Ectodermal cell (in vitro differentiated cells): ENCODE measurements around the gene LYZL2.
"Not testable (repeated sequence)": the region's sequence is repeated elsewhere in the genome, so short reads cannot be mapped to it uniquely, and the experiment has no call there.

ENCODE experiments used
- H3K27ac ChIP-seq: 2 replicates; pipeline ENCODE4 v1.7.0; 2013; ENCODE audit warnings: mild to moderate bottlenecking, low read depth, low read length; ENCODE audit not compliant: insufficient read depth, poor library complexity, severe bottlenecking
- H3K27me3 ChIP-seq: 2 replicates; pipeline ENCODE4 v1.7.0; 2013; ENCODE audit warnings: mild to moderate bottlenecking, low read length; ENCODE audit not compliant: insufficient read depth, control insufficient read depth, poor library complexity, severe bottlenecking
- H3K36me3 ChIP-seq: one replicate; pipeline ENCODE4 v1.7.0; 2013; ENCODE audit warnings: low read length; ENCODE audit not compliant: control insufficient read depth, insufficient read depth
- H3K4me1 ChIP-seq: one replicate; pipeline ENCODE4 v1.7.0; 2013; ENCODE audit warnings: low read length; ENCODE audit not compliant: control insufficient read depth, insufficient read depth
- H3K4me3 ChIP-seq: 2 replicates; pipeline ENCODE4 v1.7.0; 2013; ENCODE audit warnings: low read depth, low read length, control low read depth; ENCODE audit not compliant: insufficient read depth
- H3K9me3 ChIP-seq: 2 replicates; pipeline ENCODE4 v1.7.0; 2013; ENCODE audit warnings: mild to moderate bottlenecking, low read length, moderate library complexity; ENCODE audit not compliant: control insufficient read depth
- WGBS, 2 experiments: methylation state at CpG; one replicate each; pipeline ENCODE4 v1.1.7; 2013; ENCODE audit warnings: missing lambda C conversion rate in 2 of 2; 5-methylcytosine and 5-hydroxymethylcytosine counted together

LYZL2 gene

DNA sequence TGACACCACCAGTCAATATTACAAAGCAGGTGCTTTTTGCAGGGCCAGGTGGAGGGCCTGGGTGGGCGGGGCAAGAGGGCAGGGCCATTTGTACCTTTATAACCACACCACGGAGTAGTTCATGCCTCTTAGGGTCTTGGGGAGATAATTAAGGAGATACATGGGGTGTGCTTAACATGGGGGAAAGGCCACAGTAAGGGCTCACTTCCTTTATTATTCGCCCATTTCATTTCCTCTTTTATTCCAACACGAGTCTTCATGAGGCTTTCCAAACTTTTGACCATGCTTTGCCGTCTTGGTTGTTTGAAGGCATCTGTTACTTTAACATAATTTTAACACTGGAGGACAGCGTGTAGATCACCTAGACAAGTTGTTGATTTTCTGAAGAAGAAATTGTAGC lies 33.3 kb upstream of the LYZL2 start:
- no peaks in the 10 kb centered on the region for H3K9me3 ChIP-seq
- H3K36me3 ChIP-seq = no peaks in the 10 kb centered on the region
- no peaks in the 10 kb centered on the region for H3K27me3 ChIP-seq
- H3K27ac ChIP-seq = no peak overlapping the region
- 90 to 94% methylated on average over 6 of the region's 6 CpGs for WGBS, 2 experiments
- no peak overlapping the region for H3K4me3 ChIP-seq
- H3K4me1 ChIP-seq = no peaks in the 10 kb centered on the region

DNA sequence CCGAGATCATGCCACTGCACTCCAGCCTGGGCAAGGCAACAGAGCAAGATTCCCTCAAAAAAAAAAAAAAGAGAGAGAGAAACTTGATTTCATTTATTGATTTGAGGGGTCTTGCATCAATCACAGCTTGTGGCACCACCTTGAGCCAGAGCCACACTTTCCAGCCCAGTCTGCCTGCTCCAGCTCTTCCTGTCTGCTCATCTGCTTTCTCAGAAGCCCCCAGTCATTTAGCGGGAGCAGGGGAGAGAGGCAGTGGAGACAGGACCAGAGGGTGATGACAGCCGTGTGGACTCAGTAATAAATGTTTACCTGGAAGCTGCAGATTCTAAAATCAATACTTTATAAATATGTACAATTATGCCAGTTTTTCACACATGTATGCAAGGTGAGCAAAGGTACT lies 30.8 kb upstream of the LYZL2 start:
- H3K4me1 ChIP-seq, H3K27me3 ChIP-seq, H3K9me3 ChIP-seq, H3K27ac ChIP-seq, H3K36me3 ChIP-seq, H3K4me3 ChIP-seq: not testable (repeated sequence)
- 97 to 100% methylated on average over 1 to 2 of the region's 3 CpGs for WGBS, 2 experiments

DNA sequence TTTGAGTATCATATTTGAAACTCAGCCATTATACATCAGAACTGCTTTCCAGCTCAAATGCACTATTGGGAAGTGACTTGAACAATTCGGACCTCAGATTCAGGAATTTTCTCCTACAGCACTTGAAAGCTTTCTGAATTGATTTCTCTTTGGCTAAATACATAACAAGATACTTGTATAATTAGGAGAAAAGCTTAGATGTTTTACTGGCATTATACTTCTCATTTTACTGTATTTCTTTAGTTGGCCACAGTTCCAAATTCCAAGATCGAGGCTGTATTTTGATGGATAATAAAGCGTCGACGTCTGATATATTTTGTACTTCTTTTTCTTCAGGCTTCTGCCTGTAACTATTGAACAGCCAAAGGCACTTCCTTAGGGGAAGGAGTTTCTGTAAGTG lies 26.7 kb upstream of the LYZL2 start:
- Histone ChIP-seq H3K27me3 (no peaks in the 10 kb centered on the region), H3K9me3 (no peaks in the 10 kb centered on the region), H3K27ac (no peak overlapping the region), H3K36me3 (no peaks in the 10 kb centered on the region), H3K4me3 (no peak overlapping the region), H3K4me1 (no peaks in the 10 kb centered on the region)
- WGBS, 2 experiments = 91 to 100% methylated on average over 4 of the region's 5 CpGs

DNA sequence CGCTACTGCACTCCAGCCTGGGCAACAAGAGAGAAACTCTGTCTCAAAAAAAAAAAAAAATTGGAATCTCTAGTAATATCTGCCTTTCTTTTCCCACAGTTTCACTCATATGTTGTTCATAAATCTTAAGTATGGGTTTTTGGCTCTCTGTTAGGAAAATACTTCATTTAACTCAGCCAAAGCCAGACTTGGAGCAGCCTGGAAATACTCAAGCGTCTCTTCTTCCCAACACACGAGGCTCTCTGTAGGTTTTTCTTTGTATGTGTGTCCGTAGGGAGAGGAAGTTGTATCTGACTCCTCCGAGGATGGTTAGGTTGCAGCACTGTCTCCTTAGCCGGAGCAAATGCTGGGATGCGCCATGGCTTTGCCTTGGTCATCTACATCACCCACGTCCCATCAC lies 25.4 kb upstream of the LYZL2 start:
- H3K4me1 ChIP-seq, H3K36me3 ChIP-seq, H3K27ac ChIP-seq, H3K4me3 ChIP-seq, H3K9me3 ChIP-seq, H3K27me3 ChIP-seq: not testable (repeated sequence)
- WGBS, 2 experiments = 96 to 97% methylated on average over 8 of the region's 8 CpGs

DNA sequence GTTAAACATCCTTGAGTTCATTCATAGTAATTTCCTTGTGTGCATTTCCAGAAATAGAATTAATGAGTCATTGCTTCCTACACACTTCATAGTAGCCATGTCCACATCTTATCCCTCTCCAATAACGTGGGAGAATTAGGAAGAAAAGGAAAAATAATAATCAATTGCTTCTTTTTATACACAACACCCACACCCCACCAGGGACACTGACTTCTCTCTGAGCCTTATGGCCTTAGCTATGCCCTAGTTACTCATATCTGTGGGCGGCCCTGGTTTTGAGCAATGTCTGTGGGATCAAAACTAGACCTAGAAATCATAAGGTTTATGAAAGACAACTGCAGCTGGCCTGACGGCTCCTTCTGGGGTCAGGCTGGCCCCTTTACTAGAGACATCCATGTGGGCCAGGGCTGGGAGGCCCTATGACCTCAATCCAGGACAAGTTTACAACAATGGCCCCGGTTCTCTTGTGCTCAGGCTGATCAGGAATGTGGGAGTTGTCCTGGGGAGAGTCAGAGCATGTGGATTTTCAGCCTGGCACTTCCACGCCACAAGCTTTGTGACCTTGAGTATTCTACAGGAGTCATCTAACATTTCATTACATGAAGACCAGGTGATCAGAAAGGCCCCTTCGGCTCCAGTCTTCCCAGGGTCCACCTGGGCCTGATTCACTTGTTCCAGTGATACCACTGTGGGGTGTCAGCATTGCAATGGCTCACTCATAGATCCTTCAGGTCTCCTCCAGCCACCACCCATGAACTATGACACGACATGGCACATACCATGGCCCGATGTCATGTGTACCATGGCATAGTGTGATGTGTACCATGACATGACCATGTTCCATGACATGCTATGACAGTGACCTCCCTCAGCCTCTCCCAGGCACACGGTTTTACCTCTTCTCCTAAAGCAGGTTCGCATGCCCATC lies 22.2 kb upstream of the LYZL2 start:
- not testable (repeated sequence) for H3K27me3 ChIP-seq, H3K9me3 ChIP-seq, H3K36me3 ChIP-seq, H3K4me3 ChIP-seq, H3K27ac ChIP-seq, H3K4me1 ChIP-seq
- 91 to 93% methylated on average over 8 to 9 of the region's 10 CpGs for WGBS, 2 experiments

DNA sequence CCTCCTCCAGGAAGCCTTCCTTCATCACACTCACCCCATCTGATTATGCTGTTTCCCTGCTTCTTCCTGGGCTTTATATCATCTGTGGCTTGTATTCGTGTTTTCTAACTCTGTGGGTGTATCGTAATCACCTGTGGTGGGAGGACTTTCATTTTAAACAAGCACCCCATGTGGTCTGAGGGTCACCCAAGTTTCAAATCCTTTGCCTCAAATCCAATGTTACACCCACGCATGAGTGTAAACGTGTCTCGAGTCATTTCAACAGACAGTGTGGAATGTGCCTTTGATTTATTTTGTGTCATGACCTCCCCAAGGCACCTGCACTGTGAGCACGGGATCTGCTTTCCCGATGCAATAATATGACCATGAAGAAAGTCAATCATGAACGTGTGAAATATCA lies 17.5 kb upstream of the LYZL2 start:
- no peaks in the 10 kb centered on the region for H3K27me3 ChIP-seq
- no peak overlapping the region for H3K27ac ChIP-seq
- WGBS, 2 experiments = 93 to 95% methylated on average over 8 of the region's 8 CpGs
- H3K36me3 ChIP-seq = no peaks in the 10 kb centered on the region
- H3K4me1 ChIP-seq = no peaks in the 10 kb centered on the region
- H3K9me3 ChIP-seq = no peaks in the 10 kb centered on the region
- no peak overlapping the region for H3K4me3 ChIP-seq

DNA sequence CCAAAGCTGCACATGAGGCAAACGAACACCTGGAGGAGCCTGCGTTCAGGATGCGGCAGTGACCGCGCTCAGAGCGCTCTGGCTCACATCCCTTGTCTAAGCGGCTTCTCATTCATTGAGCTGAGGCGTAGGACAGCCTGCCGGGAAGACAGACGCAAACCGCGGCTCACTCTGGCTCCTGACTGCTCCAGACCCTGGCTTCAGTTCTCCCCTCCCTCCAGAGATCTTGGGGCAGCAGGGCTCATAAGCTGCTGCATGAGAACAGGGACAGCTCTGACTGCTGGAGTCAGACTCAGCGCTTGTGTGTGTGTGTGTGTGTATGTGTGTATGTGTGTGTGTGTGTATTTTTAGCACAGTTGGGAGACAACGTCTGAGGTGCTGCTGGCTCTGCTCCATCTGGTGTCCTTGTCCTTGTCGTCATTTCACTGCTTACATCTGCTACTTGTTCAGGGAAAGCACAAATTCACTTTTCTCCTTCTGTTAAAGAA lies 15.8 kb upstream of the LYZL2 start:
- 32 to 35% methylated on average over 15 of the region's 15 CpGs for WGBS, 2 experiments
- H3K27me3 ChIP-seq = no peaks in the 10 kb centered on the region
- no peaks in the 10 kb centered on the region for H3K4me1 ChIP-seq
- no peaks in the 10 kb centered on the region for H3K36me3 ChIP-seq
- no peak overlapping the region for H3K4me3 ChIP-seq
- H3K9me3 ChIP-seq = no peaks in the 10 kb centered on the region
- no peak overlapping the region for H3K27ac ChIP-seq

DNA sequence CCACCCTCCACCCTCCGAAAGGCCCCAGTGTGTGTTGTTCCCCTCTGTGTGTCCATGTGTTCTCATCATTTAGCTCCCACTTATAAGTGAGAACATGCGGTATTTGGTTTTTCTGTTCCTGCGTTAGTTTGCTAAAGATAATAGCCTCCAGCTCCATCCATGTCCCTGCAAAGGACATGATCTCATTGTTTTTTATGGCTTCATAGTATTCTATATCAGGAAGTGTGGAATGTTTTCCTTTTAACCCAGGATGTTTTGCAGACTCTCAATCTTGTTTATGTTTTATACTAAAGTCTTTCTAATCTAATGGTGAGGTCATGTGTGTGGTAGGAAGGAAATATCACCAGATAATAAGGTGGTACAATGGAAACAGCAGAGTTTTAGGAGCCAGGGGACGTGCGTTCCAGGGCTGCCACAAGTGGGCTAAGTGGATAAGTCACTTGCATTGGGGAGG lies 14.9 kb upstream of the LYZL2 start:
- not testable (repeated sequence) for H3K4me1 ChIP-seq
- WGBS, 2 experiments = 89 to 95% methylated on average over 5 of the region's 5 CpGs

DNA sequence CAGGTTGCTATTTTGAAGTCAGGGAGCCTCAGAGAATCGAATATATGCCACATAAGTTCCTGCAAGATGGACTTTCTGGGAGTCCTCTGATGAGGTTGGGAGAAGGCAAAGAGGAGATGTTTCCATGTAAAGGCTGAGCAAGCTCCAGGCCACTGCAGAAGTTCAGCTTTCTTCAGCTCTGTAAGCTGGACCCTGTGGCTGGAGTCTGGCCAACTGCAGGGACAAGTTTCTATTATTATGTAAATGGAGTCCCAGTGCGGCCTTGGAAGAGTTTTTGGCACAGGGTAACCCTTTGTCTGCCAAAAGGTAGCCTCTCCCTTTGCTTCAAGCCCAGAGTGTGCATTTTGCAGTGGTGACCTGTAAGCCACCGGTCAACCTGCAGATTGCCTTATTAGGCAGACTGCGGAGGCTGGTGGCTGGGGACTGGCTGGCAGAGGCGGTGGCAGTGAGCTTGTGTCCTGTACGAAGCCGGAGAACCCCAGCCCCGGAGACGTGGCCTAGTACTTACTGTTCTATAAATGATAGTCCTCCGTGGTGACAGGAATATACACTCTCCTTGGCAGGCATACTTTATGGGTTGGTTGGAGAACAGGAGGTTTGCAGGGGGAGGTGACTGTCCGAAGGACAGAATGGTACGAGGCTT lies 14.1 kb upstream of the LYZL2 start:
- not testable (repeated sequence) for H3K27me3 ChIP-seq, H3K4me3 ChIP-seq, H3K9me3 ChIP-seq, H3K36me3 ChIP-seq, H3K27ac ChIP-seq, H3K4me1 ChIP-seq
- WGBS, 2 experiments = 66% methylated on average over 12 of the region's 12 CpGs

More for the DNA sequence above, 14.9 kb upstream of the LYZL2 start:
- H3K36me3 ChIP-seq, H3K27me3 ChIP-seq, H3K9me3 ChIP-seq, H3K27ac ChIP-seq, H3K4me3 ChIP-seq: not testable (repeated sequence)

DNA sequence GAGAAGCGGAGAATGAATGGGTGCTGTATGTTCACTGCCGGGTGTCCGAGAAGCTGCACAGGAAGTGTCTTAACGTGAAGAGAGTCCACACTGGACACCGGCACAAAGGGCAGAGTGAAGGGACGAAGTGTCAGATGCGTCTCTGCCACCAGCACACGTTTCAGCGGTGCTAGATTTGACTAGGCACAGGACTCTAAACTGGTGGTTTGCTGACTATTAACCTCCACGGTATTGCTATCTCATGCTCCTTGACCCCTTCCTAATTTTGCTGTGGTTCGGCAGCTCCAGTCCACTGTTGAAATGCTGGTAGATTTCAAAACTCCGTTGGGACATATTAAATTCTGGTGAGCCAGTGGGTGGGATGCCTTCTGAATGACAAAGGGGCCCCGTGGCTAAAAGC lies 13.3 kb upstream of the LYZL2 start:
- H3K27ac ChIP-seq, H3K36me3 ChIP-seq, H3K4me1 ChIP-seq, H3K27me3 ChIP-seq, H3K4me3 ChIP-seq, H3K9me3 ChIP-seq: not testable (repeated sequence)
- 77 to 95% methylated on average over 5 to 6 of the region's 13 CpGs for WGBS, 2 experiments
